WTC11 (cell line): ENCODE results near the gene PITPNC1.

ENCODE experiments used
- ATF2 ChIP-seq: sonication (generic); formaldehyde crosslinking; IDR thresholded peaks from 2 replicates; pipeline ENCODE4 v1.8.1; 2022; ENCODE audit warnings: low read depth, missing genetic modification reagents, borderline replicate concordance
- ATF3 ChIP-seq: sonication (generic); formaldehyde crosslinking; conservative IDR thresholded peaks from 2 replicates; pipeline ENCODE4 v1.8.1; 2022; ENCODE audit warnings: mild to moderate bottlenecking, missing genetic modification reagents
- CREM ChIP-seq: sonication (generic); formaldehyde crosslinking; IDR thresholded peaks from 2 replicates; pipeline ENCODE4 v1.8.1; 2022; ENCODE audit warnings: mild to moderate bottlenecking, missing genetic modification reagents, moderate library complexity
- CTCF ChIP-seq: fragments of 200-600 bp; IDR thresholded peaks from 2 replicates; pipeline ENCODE4 v1.8.0; 2022; ENCODE audit warnings: antibody characterized with exemption
- E2F5 ChIP-seq: sonication (generic); formaldehyde crosslinking; IDR thresholded peaks from 2 replicates; pipeline ENCODE4 v1.8.1; 2022; ENCODE audit warnings: mild to moderate bottlenecking, moderate library complexity, missing genetic modification reagents
- ETV6 ChIP-seq: sonication (generic); formaldehyde crosslinking; IDR thresholded peaks from 2 replicates; pipeline ENCODE4 v1.8.1; 2022; ENCODE audit warnings: mild to moderate bottlenecking, missing genetic modification reagents
- NR1H2 ChIP-seq: sonication (generic); formaldehyde crosslinking; IDR thresholded peaks from 2 replicates; pipeline ENCODE4 v1.9.0; 2021; ENCODE audit warnings: mild to moderate bottlenecking, moderate library complexity, missing genetic modification reagents
- TF ChIP-seq, protein P1 (sequence below): sonication (generic); formaldehyde crosslinking; IDR thresholded peaks from 2 replicates; pipeline ENCODE4 v1.8.0; 2022; ENCODE audit warnings: mild to moderate bottlenecking, missing genetic modification reagents

DNA sequence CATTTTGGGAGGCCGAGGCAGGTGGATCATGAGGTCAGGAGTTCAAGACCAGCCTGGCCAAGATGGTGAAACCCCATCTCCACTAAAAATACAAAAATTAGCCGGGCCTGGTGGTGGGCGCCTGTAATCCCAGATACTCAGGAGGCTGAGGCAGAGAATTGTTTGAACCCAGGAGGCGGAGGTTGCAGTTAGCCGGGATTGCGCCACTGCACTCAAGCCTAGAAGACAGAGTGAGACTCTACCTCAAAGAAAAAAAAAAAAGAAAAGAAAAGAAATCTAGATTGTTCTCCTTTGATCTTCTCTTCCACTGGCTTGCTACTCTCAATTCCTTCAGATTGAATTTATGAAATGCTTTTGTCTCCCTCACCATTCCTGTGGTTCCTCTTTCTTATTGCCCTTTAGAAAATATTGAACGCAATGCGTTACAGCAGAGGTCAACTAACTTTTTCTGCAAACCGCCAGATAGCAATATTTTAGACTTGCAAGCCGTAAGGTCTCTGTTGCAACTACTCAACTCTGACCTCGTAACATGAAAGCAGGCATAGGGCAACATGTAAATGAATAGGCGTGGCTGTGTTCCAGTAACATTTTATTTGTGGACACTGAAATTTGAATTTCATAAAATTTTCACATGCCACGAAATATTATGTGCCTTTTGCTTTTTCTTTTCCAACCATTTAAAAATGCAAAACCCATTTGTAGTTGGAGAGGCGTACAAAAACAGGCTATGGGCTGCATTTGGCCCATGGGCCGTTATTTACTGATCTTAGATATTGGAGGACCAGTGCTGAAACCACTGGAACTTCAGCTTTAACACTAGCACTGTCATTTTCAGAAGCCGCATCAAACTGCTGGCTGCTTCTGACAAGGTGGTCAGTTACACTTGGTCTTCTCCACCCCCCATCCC, 24.8 kb downstream of the PITPNC1 start:
- TF ChIP-seq ATF2 (no peak), CTCF (no peak), ETV6 (CRISPR knock-in tag) (no peak), ATF3 (no peak), NR1H2 (CRISPR knock-in tag) (no peak), E2F5 (CRISPR knock-in tag) (no peak), CREM (CRISPR knock-in tag) (no peak)
- TF ChIP-seq, protein P1, sequence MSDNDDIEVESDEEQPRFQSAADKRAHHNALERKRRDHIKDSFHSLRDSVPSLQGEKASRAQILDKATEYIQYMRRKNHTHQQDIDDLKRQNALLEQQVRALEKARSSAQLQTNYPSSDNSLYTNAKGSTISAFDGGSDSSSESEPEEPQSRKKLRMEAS = no peak
